OCI-LY7 (cell line): ENCODE measurements around the gene ADAM12. TPM values are rescaled to one million over a fixed set of nuclear protein-coding genes. Genes with fewer than 3 reads are reported as not detected.

ENCODE experiments used
- BruUV-seq: library from RNA; stranded (reverse); fragments of 400-500 nt; replicated peaks from 2 replicates; lab custom pipeline; 2021; lab: Mats Ljungman, UMichigan
- CTCF ChIA-PET: fragments of 300-600 bp; sonication (Branson Sonifier 250); formaldehyde crosslinking; loops from one replicate; lab custom pipeline; 2022; ENCODE audit warnings: antibody characterized with exemption; ENCODE audit not compliant: unreplicated experiment; lab: Charles Lee
- POLR2A ChIA-PET: fragments of 300-600 bp; sonication (Branson Sonifier 250); formaldehyde crosslinking; loops from one replicate; lab custom pipeline; 2022; ENCODE audit warnings: antibody characterized with exemption; lab: Charles Lee
- DNase-seq: peaks from one replicate; pipeline ENCODE4 v3.0.0-alpha.2; 2015; ENCODE audit warnings: low spot score
- H2AFZ ChIP-seq: fragments of 200-600 bp; sonication (generic), shearing (Covaris generic); 2 replicates; pipeline ENCODE4 v1.6.1; 2014; ENCODE audit warnings: mild to moderate bottlenecking, antibody characterized with exemption, low read length, moderate library complexity
- H3K27ac ChIP-seq: fragments of 200-600 bp; sonication (generic); 2 replicates; pipeline ENCODE4 v1.5.1; 2014; ENCODE audit warnings: mixed run types, low read depth, mild to moderate bottlenecking, moderate library complexity, low read length, inconsistent platforms; ENCODE audit not compliant: poor library complexity, severe bottlenecking
- H3K36me3 ChIP-seq: fragments of 200-600 bp; sonication (generic); 2 replicates; pipeline ENCODE4 v1.6.1; 2014; ENCODE audit warnings: mild to moderate bottlenecking, antibody characterized with exemption, low read length, moderate library complexity, mixed read lengths; ENCODE audit not compliant: insufficient read depth
- H3K4me1 ChIP-seq: fragments of 200-600 bp; sonication (generic); 2 replicates; pipeline ENCODE4 v1.5.1; 2014; ENCODE audit warnings: mild to moderate bottlenecking, low read length; ENCODE audit not compliant: insufficient read depth, poor library complexity, severe bottlenecking
- H3K4me2 ChIP-seq: fragments of 200-600 bp; sonication (generic); 2 replicates; pipeline ENCODE4 v1.6.1; 2014; ENCODE audit warnings: mild to moderate bottlenecking, low read length
- H3K4me3 ChIP-seq: fragments of 200-600 bp; sonication (generic); 2 replicates; pipeline ENCODE4 v1.5.1; 2014; ENCODE audit warnings: mild to moderate bottlenecking, low read depth, low read length; ENCODE audit not compliant: poor library complexity, severe bottlenecking
- H3K79me2 ChIP-seq: fragments of 200-600 bp; sonication (generic); 2 replicates; pipeline ENCODE4 v1.6.1; 2016; ENCODE audit warnings: low read depth, mild to moderate bottlenecking, low read length, moderate library complexity, mixed read lengths; ENCODE audit not compliant: insufficient read depth
- H3K9me2 ChIP-seq: fragments of 200-600 bp; sonication (generic); 2 replicates; pipeline ENCODE4 v1.6.1; 2016; ENCODE audit warnings: mild to moderate bottlenecking, low read length, mixed read lengths; ENCODE audit not compliant: insufficient read depth
- H3K9me3 ChIP-seq: fragments of 200-600 bp; sonication (generic); 2 replicates; pipeline ENCODE4 v1.6.1; 2014; ENCODE audit warnings: mild to moderate bottlenecking, mixed run types, low read length, mixed read lengths
- H4K20me1 ChIP-seq: fragments of 200-600 bp; sonication (generic); 2 replicates; pipeline ENCODE4 v1.6.1; 2014; ENCODE audit warnings: mild to moderate bottlenecking, antibody characterized with exemption, low read length, moderate library complexity, mixed read lengths; ENCODE audit not compliant: insufficient read depth
- CTCF ChIP-seq: fragments of 200-600 bp; sonication (generic); conservative IDR thresholded peaks from 2 replicates; pipeline ENCODE4 v1.5.1; 2014; ENCODE audit warnings: mild to moderate bottlenecking, antibody characterized with exemption, low read length, moderate library complexity, mixed read lengths
- EZH2phosphoT487 ChIP-seq: fragments of 200-600 bp; sonication (generic); IDR thresholded peaks from 2 replicates; pipeline ENCODE4 v1.6.1; 2018; ENCODE audit warnings: low read depth, borderline replicate concordance, mild to moderate bottlenecking, mixed run types, antibody characterized with exemption, low read length, moderate library complexity, mixed read lengths
- intact Hi-C: fragments of 100-400 bp; cut with micrococcal nuclease; formaldehyde crosslinking; loops from one replicate; pipeline ENCODE4 v1.10.0; 2022; ENCODE audit not compliant: unreplicated experiment
- total RNA-seq, 2 experiments: library from RNA; depleted of rRNA in 1 of 2; stranded (reverse); fragments of >200 nt in 1 of 2; shearing (Covaris generic) in 1 of 2; gene quantifications; 2 replicates each; pipeline ENCODE4 v1.2.3, GENCODE V29; 2014 to 2022

ADAM12 gene
- total RNA-seq, 2 experiments from 2014 or later = 0.06 TPM; not detected in 1

- H4K20me1 ChIP-seq = no peaks in the 10 kb centered on the region
- no peaks in the 10 kb centered on the region for H3K9me2 ChIP-seq
- intact Hi-C loops = no loop called here
- no peak for TF ChIP-seq CTCF
- no peak for TF ChIP-seq EZH2phosphoT487
- DNase-seq = no peak
- no peaks in the 10 kb centered on the region for H3K79me2 ChIP-seq
- H3K4me1 ChIP-seq = no peaks in the 10 kb centered on the region
- H3K9me3 ChIP-seq = no peaks in the 10 kb centered on the region
- no TSS peak for BruUV-seq
- no peaks in the 10 kb centered on the region for H3K36me3 ChIP-seq
- H3K4me2 ChIP-seq = no peak overlapping the region
- H3K4me3 ChIP-seq = no peak overlapping the region
- H2AFZ ChIP-seq = no peak overlapping the region
- H3K27ac ChIP-seq = no peak overlapping the region
- ChIA-PET CTCF (no interaction called here), POLR2A (interaction anchor here (0.7 kb wide), 1 partner anchor 1702 kb away, joined by 3 read pairs; no protein-coding TSS in a partner anchor)
Measured at GRCh38 chr10:126123466-126123865, 264.8 kb downstream of the ADAM12 start.

- no peaks in the 10 kb centered on the region for H4K20me1 ChIP-seq
- no peaks in the 10 kb centered on the region for H3K9me3 ChIP-seq
- H3K36me3 ChIP-seq = no peaks in the 10 kb centered on the region
- CTCF ChIA-PET = no interaction called here
- no peak for DNase-seq
- BruUV-seq = no TSS peak
- no peak overlapping the region for H2AFZ ChIP-seq
- POLR2A ChIA-PET = no interaction called here
- H3K27ac ChIP-seq = no peak overlapping the region
- no peak overlapping the region for H3K4me3 ChIP-seq
- no peaks in the 10 kb centered on the region for H3K9me2 ChIP-seq
- no peaks in the 10 kb centered on the region for H3K4me1 ChIP-seq
- TF ChIP-seq EZH2phosphoT487 = no peak
- no peak for TF ChIP-seq CTCF
- no peaks in the 10 kb centered on the region for H3K79me2 ChIP-seq
- H3K4me2 ChIP-seq = no peak overlapping the region
- intact Hi-C loops = no loop called here
Measured at GRCh38 chr10:126122881-126123280, 265.4 kb downstream of the ADAM12 start.

GRCh38 chr10:126119599-126119998 is 268.7 kb downstream of the ADAM12 start:
- no peaks in the 10 kb centered on the region for H4K20me1 ChIP-seq
- TF ChIP-seq EZH2phosphoT487 = no peak
- no peak for TF ChIP-seq CTCF
- no peaks in the 10 kb centered on the region for H3K9me3 ChIP-seq
- intact Hi-C loops = no loop called here
- no peak overlapping the region for H3K4me3 ChIP-seq
- POLR2A ChIA-PET = no interaction called here
- no peak overlapping the region for H3K27ac ChIP-seq
- H3K36me3 ChIP-seq = no peaks in the 10 kb centered on the region
- CTCF ChIA-PET = no interaction called here
- H2AFZ ChIP-seq = no peak overlapping the region
- no TSS peak for BruUV-seq
- no peak overlapping the region for H3K4me2 ChIP-seq
- H3K4me1 ChIP-seq = no peaks in the 10 kb centered on the region
- no peak for DNase-seq
- no peaks in the 10 kb centered on the region for H3K9me2 ChIP-seq
- no peaks in the 10 kb centered on the region for H3K79me2 ChIP-seq
